HG02943 (cell line): ENCODE measurements around the gene ADAMTSL1.

Experiments used
- ATAC-seq: cut with Tn5 transposase; IDR thresholded peaks from one replicate; pipeline ENCODE4 v1.9.1; 2021; ENCODE audit warnings: mild to moderate bottlenecking, low read depth, moderate library complexity; ENCODE audit not compliant: unreplicated experiment

The ADAMTSL1 gene

DNA sequence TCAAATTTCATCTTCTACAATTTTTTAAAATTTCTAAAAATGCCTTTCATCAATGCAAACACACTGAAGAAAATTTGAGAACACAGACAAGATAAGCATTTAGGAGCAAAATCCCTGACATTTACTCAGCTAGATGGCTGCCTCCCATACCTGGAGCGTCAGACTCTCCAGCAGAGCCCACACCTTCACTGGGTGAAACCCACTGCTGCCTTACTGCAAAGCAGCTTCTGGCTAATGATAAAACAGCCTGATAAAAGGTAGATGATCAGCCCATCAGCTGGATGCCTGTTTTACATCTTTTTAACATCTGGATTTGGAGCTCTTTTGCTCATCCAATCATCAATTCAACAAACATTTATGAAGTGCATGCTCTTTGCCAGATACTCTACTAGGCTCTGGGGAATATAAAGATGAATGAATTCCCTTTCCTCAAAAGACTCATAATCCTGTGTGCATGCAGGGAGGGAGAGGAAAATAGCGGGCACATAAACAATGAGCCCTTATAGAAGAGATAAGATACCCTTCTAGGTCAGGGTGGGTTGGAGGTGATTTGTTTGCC is 287.9 kb downstream of the ADAMTSL1 start:
- no peak for ATAC-seq

DNA sequence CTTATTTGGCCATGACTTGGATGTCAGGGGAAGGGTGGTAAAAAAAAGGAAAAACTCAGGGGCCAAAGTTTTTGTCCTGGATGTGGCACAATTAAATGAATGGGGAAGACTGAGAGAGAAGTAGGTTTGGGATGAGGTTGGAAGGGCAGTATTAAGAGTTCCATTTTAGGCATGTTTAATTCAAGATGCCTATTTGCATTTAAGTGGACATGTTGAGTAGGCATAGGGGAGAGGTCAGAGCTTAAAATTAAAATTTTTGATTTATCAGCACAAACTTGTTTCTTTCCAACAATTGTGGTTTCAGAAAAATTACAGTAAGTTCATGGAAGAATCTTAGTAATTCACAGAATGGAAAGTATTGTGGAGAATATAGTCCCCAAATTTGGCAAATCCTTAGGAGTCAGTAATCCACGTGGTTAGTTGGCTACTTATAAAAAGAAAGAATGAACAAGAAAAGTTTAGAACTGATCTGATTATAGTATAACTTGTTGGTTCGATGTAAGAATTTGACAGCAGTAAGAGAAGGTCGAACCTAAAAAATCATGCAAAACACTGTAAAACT is 293.1 kb downstream of the ADAMTSL1 start:
- ATAC-seq = no peak

DNA sequence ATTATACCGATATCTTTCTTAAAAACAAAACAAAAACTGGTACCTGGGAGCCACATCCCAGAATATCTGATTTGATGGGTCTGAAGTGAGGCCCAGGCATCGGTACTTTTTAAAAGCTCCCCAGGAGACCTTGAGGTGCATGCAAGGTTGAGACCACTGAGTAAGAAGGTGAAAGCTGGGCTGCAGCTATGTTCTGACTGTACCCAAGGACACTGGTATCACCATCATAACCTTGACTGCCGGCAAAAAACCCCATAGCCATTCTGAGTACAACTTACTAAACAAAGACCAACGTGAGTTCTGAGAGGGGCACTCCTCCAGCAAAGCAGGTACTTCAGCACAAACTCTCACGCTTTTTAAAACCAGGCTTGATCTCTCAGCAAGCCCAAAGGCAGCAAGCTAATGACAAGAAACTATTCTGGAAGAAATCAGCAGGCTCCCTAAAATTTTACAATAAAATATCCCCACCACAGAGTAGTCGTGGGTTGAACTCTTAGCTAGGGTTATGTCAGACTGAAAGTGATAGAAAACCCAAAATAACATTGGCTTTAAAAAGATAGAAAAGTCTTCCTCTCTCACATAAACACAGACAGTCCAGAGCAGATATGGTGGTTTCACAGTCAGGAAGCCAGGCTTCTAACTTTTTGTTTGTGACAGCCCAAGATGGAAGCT is 295.1 kb downstream of the ADAMTSL1 start:
- ATAC-seq = peak; percentile 86

DNA sequence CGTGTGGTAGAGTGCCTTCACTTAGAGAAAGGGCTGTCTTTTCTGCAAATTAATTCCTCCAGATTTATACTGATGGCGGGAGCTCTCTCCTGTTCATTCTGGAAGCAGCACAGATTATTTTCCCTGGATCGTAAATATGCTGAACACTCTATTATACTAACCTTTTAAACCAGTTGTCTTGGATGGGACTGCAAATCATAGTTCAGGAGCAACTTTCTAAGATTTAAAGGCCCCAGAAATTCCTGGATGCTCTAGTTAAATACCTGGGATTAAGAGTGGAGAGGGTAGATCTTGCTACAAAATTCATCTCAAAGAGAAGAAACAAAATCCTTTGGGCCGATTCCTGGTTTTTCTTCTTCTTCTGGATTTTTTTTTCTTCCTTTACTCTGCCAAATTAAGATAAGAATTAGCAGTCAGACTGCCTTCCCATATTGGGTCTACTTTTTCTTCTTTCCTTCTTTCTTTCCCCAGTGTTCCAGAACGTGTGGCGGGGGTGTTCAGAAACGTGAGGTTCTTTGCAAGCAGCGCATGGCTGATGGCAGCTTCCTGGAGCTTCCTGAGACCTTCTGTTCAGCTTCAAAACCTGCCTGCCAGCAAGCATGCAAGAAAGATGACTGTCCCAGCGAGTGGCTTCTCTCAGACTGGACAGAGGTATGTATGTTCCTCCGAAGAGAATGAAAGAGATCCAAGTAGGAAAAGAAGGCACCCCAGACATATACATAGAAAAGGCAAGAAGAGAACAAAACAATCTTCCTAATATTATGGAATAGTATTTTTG is 296.4 kb downstream of the ADAMTSL1 start:
- ATAC-seq = no peak

DNA sequence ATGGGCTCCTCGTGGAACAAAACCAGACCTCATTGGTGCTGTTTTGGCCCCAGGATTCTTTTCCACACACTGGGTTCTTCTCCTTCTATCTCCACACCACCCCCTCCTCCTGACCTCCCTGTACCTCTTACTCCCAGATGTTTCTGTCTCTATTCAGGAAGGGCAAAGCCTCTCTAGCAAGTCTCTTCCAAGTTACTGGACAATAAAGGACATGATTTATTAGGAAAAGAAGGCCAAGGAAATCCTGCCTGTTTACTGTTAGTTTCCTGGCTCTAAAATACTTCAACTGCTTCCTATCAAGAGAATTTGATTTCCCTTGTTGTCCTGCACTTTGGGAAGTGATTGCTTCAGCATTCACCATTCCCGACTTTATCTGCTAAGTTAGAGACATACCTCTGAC is 297.1 kb downstream of the ADAMTSL1 start:
- no peak for ATAC-seq

DNA sequence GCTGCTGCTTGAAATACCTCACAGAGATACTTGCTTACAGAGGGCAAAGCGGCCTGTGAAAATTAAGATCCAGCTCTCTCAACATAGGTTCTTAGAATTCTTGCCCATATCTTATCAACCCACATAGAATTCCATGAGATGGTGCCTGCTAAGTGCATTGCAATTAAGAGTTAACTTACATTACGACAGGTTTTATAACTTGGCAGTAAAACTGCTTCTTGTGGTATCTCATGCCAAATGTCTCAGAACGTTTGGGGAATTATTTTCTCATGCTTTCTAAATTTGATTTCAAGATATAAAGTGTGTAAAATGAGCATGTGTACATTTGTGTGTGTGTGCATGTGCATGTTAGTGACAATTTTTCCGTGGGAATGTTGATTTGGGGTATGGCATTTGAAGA is 297.8 kb downstream of the ADAMTSL1 start:
- no peak for ATAC-seq

DNA sequence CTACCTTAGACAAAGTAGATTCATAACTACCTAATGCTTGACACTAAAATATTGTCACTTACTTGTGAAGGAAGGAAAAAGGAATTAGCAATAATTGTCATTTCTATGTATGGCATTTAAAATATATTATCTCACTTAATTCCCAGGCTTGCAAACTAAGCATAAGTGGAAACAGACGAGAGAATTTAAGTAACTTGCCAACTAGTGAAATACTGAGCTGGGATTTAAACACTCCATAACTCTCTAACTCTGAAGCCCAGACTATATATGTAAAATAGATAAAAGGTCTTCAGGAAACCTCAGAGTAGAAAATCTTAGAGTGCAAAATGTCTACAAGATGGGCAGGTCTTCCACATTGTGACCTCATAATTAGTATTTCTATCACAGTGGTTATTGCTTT is 301.3 kb downstream of the ADAMTSL1 start:
- ATAC-seq = no peak

DNA sequence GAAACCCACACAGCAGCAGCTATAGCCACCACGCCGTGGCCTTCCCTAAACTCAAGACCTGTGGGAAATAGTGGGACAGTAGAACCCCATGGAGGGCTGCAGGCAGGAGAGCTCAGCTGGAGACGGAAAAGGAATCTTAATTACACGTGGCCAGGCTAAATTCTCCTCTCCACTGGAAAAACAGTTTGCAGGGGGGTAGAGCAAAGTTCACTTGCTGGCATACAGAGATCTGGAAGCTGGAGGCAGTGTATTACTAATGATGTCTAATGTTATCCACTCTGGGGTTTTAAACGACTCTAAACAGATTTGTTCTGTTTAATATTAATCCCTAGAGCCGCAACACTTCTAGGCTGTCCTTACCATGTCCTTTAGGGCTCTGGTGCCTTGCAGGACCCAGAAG is 302.0 kb downstream of the ADAMTSL1 start:
- ATAC-seq = no peak

DNA sequence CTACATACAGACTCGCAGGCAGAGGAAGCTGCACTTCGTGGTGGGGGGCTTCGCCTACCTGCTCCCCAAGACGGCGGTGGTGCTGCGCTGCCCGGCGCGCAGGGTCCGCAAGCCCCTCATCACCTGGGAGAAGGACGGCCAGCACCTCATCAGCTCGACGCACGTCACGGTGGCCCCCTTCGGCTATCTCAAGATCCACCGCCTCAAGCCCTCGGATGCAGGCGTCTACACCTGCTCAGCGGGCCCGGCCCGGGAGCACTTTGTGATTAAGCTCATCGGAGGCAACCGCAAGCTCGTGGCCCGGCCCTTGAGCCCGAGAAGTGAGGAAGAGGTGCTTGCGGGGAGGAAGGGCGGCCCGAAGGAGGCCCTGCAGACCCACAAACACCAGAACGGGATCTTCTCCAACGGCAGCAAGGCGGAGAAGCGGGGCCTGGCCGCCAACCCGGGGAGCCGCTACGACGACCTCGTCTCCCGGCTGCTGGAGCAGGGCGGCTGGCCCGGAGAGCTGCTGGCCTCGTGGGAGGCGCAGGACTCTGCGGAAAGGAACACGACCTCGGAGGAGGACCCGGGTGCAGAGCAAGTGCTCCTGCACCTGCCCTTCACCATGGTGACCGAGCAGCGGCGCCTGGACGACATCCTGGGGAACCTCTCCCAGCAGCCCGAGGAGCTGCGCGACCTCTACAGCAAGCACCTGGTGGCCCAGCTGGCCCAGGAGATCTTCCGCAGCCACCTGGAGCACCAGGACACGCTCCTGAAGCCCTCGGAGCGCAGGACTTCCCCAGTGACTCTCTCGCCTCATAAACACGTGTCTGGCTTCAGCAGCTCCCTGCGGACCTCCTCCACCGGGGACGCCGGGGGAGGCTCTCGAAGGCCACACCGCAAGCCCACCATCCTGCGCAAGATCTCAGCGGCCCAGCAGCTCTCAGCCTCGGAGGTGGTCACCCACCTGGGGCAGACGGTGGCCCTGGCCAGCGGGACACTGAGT is 303.2 kb downstream of the ADAMTSL1 start:
- ATAC-seq = no peak

DNA sequence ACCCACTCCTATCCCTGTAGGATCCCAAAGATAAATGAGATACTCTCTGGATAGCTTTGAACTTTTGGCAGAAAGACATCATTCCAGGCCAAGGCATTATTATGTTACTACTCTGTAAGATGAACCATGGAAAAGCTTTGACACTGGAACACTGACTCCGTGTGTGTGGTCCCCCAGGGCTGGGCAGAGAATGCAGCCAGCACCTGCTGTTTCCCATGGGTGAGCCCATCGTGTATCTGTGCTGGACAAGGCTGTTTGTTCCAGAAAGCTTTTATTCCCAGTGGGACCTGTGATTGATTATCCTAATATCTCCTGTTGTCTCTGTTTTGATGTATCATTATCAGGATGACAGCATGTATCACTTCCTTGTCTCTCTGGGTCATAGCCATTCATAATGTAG is 304.2 kb downstream of the ADAMTSL1 start:
- ATAC-seq = no peak

DNA sequence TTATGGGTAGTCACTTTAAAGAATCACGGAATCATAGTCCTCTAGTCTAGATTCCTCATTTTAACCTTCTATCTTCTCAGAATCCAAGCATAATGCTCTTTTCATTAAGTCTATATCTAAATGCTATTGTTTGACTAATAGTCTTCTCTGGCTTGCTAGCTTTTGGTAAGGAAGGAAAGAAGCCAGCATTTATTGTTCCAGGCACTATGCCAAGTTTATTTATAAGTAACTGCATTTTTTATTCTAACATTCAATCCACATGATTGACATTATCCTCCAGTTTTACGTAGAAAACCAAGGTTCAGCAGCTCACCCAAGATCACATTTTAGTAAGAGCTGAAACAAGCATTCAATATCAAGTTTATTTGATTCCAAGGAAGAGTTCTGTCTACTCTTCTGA is 304.9 kb downstream of the ADAMTSL1 start:
- ATAC-seq = no peak

DNA sequence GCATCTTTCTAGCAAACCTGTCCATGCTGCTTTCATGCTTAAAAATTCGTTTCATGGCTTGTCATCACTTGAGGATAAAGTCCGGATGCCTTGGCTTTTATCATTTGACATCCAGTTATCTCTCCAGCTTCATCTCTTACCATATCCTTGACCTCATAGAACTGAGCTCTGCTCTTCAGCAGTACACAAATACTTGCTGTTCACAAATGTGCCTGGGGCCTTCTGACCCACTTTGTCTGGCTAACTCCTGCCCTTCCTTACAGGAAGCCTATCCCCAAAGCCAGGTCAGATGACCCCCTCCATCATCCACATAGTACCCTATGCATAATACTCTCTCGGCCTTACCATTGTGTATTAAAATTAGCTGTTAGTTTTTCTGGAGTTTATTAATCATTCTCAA is 310.0 kb downstream of the ADAMTSL1 start:
- no peak for ATAC-seq

DNA sequence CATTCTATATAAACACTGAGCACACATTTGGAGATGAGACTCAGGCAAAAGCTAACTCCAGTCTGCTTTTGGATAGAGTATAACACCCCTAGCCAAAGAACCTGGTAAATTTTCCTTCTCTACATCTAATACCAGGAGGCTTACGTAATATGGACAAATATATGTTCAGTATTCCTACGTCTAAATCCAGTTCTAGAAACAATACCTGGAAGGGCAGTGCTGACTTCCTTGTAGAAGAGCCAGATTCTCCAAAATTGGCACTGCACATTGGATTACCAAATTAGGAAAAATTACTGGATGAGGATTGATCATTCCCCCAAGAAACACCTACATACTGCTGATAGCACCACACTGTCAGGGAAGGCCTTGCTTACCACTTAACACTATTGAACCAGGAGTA is 311.7 kb downstream of the ADAMTSL1 start:
- no peak for ATAC-seq

DNA sequence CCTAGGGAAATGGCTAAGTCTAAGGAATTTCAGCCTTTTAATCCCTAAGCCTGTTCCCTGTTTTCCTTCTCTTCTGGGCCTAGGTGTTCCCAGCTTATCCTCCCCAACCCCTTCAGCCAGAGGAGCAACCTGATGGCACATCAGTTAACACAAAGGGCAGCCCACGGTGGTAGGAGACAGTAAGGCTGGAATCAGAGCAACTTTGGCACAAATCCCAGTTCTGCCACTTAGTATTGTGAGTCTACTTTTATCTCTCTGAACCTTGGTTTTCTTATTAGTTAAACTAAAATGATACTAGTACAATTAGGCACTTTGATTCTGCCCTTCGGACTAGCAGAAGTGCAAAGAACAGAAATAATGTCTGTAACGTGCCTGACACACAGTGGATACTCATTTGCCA is 312.2 kb downstream of the ADAMTSL1 start:
- ATAC-seq = no peak

DNA sequence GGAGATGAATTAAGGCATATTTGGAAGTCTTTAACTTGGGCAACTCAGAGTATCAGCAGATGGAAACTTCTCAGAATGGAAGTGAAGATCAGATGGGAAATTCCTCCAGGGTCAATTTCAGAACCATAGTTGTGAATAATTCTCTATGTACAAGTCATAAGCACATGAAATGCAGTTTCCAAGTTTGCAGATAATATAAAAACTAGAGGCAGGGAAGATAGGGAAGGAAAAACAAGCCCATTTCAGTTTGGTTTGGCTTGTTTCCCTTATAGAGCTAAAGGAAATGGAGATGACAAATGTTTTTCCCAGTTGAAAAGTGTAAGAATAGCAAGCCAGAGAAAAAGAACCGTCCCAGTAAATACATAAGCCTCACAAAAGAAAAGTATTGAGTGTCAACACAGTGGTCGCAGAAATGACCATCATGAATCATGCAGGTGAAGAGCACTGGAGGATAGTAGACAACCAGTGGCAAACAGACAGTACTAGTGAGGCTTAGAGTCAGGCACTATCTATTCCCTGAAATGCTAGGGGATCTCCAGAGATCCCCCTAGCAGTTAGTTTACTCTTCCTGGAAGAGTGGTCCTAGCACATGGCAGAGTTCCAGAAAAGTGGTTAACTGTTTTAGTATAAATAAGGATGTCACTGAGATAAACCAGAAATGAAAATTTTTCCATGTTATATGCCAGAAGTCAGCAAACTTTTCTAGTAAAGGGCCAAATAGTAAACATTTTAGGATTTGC is 313.1 kb downstream of the ADAMTSL1 start:
- no peak for ATAC-seq

DNA sequence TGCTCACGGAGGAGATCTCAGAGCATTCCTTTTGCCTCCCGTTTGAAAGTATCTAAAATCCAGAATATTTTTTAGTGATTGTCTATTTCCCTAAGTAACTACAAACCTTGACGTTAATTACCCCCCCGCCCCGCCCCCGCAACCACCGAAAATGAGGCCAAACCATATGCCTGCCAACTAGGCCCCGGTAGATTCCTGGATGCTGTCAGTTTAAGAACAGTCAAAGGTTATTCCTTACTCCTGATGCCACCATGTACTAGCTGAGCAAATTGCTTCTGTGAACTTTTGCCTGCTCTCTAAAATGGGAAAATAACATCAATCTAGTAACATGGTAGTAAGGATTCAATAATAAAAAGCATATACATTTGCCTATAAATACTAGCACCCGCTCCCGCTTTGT is 314.3 kb downstream of the ADAMTSL1 start:
- no peak for ATAC-seq

DNA sequence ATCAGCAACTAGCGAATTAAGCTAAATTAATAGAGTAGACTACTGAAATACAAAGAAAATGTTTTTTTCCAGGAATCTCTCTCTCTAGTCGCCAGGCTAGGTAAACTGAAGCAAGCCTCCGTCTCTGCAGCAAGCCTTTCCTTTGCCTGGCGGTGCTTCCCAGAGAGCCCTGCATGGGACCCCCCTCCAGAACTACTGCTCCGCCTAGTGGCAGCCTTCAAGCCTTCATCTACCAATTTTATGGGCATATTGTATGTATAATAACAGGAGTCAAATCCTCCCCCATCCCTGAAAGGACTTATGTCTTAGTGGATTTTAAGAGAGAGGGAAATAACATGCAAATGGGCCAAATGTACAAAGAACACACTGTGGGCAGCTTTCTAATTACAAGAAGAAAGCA is 317.1 kb downstream of the ADAMTSL1 start:
- no peak for ATAC-seq

DNA sequence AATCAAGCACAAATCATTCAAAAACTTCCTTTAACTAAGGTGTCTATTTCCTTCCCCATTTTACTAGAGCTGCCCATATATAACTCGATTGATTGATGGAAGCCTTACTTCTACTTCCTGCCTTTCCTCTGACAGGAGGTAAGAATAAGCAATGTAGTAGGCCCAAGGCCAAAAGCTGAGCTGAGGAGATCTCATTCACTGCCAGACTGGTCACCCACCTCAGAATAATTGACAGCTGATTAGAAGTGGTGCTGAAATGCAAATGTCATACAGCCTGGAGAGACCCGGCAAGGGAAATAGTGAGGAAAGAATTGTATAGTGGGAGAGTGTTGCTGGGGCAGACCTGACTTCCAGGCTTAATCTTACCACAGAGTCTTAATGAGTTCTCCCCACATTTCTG is 319.2 kb downstream of the ADAMTSL1 start:
- no peak for ATAC-seq

DNA sequence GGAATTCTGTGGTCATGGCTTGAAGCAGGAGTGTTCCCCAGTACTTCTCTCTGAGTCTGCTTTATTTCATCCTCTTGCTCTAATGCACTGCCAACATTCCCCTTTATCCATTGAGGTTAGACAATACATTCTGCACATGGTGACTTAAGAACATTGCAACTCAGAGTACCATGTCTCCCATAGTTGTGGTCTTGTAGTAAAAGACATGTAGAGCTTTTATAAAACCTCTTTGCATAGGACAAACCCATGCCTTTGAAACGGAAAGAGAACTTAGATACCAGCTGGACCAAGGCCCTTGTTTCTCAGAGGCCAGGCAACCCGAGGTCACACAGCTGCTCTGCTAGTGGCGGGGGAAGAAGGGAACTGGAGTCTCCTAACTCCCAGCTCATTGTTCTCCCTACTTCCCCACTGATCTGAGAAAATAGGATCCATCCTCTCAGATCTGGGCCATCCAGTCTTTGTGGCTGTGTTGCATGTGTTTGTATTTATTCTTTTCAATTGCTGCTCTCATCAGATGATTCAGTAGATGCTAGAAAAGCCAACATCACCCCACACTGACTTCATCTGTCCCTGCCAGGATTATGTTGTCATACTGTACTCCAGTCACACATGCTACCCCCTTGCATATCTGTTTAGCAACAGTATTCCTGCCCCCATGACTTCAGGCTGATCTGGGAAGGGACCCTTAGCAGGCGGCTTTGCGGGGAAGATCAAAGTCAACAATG is 322.2 kb downstream of the ADAMTSL1 start:
- no peak for ATAC-seq
